NCI-H128 (cell line): Measurements from ENCODE around the gene ZNF701.
"Not testable (repeated sequence)": the region's sequence is repeated elsewhere in the genome, so short reads cannot be mapped to it uniquely, and the experiment has no call there.

ENCODE experiments used
- DNase-seq: peaks from one replicate; lab custom pipeline; 2025; ENCODE audit not compliant: unreplicated experiment; lab: John Stamatoyannopoulos, UW

The ZNF701 gene

DNA sequence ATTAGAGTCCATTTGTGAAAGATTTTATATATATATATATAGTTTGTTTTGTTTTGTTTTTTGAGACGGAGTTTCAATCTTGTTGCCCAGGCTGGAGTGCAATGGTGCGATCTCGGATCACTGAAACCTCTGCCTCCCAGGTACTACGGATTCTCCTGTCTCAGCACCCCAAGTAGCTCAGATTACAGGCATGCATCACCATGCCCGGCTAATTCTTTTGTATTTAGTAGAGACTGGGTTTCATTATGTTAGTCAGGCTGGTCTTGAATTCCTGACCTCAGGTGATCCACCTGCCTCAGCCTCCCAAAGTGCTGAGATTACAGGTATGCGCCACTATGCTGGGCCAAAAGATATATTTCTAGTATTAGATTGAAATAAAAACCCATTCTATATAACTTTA, 4.0 kb upstream of the ZNF701 start:
- DNase-seq: no peak

DNA sequence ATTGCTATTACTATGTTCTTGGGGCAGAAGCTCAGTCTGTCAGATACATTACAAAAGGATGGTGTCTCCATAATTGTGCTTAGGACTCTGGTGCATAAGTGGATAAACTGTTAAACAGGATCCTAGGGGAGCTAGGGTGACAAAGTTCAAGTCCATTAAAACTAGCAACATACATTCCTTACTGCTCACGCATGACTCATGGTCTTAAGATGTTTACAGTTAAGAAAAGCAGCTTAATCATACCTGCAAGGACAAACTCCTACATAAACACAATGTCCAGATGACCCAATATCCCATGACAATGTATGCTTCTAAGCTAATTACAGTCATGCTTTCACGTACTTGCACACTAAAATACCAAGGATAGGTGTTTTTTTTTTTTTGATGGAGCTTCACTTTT, 3.5 kb upstream of the ZNF701 start:
- no peak for DNase-seq

DNA sequence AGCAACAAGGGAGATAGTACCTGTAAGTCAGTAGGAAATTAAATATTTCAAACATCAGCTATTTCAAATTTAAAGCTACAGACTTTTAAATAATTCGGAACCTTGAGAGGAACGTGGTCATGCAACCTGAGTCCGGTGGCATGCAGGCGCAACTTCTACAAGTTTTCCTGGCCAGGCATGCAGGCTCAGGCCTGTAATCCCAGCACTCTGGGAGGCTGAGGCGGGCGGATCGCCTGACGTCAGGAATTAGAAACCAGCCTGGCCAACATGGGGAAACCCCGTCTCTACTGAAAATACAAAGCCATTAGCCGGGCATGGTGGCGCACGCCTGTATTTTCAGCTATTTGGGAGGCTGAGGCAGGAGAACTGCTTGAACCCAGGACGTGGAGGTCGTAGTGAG, 2.2 kb upstream of the ZNF701 start:
- DNase-seq: no peak

DNA sequence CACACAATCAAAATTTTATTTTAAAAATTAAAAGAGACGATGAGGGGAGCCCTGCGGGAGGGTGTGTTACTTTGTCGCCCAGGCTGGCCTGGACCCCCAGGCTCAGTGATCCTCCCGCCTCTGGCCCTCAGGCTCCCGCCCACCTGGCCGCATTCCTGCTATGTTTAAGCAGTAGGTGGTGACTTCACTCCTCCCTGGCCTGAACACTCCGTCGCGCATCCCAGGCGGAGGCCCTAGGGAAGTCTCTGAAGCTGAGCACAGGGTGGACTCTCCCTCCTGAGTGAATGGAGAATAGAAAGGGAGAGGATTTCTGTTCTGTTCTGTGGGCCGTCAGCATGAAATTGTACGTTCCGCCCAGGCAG, 468 bp upstream of the ZNF701 start:
- peak; percentile 71 for DNase-seq

DNA sequence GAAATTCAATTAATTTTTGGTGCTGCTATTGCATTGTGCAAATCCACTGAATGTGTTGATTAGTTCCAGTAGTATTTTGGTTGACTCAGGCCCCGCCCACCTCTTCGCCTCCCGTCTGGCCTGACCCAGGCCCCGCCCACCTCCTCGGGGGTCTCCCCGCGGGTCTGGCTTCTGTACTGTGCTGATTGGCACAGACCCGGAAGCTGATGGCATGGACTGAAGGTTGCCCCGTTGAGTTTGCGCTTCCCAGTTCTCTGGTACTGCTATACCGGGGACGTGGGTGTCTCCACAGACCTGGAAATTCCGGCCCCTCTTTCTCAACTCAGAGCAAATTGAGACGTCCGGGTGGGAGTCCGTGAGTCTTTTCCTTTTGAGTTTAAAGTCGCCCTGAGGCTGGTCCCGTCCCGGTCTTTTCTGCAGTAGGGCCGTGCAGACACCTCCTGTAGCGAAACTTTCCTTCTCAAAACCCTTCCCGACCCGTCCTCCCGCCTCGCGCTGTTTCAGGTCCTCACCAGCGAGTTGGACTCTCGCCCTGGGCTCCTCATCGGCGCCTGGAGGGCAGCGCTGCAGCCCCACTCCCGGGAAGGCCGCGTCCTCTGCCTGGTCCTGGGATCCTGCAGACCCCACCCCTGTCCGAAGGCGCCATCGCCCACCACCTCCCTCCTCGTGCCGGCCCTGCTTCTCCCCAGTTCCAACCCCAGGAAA, 14.8 kb downstream of the ZNF701 start:
- no peak for DNase-seq

DNA sequence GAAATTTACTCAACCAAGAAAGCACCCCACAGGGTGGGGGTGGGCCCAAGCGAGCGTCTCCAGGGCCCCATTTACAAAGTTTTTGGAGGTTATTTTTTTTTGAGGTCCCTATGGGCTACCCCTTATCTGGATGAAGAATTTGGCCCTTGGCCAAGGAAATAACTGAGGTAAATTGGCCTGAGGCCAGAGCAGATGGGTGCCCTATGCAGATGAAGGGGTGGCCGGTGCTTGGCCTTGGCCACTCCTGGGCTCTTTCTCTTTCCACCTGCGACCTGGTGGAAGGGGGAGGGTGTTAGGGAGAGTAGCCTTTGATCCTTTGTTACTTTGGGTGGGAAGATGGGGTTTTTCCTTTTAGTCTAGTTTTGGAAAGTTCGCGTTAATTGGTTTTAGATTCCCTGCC, 15.5 kb downstream of the ZNF701 start:
- no peak for DNase-seq

DNA sequence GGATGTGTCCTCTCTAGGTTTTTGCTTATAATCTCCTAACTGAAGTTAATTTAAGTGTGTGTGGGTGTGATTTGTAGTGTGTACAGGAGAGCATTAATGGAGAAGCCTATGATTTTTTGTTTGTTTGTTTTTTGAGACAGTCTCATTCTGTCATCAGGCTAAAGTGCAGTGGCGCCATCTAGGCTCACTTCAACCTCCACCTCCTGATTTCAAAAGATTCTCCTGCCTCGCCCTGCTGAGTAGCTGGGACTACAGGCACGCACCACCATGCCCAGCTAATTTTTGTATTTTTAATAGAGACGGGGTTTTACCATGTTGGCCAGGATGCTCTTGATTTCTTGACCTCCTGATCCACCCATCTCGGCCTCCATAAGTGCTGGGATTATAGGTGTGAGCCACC, 20.6 kb downstream of the ZNF701 start:
- no peak for DNase-seq

DNA sequence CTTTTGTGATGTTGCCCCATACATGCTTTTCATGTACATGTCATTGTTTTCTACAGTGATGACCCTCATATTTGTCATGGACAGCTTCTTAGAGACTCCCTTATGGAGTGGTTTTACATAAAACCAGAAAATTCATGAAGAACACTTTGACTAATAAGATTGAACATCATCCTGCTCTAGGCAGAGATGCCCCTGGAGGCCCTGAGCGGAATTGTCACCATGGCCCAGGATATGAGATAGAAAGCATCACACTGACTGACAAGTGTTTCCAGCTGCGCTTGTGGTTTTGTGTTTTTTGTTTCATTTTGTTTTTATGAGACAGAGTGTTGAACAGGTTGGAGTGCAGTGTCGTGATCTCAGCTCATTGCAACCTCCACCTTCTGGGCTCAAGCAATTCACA, 22.2 kb downstream of the ZNF701 start:
- no peak for DNase-seq

DNA sequence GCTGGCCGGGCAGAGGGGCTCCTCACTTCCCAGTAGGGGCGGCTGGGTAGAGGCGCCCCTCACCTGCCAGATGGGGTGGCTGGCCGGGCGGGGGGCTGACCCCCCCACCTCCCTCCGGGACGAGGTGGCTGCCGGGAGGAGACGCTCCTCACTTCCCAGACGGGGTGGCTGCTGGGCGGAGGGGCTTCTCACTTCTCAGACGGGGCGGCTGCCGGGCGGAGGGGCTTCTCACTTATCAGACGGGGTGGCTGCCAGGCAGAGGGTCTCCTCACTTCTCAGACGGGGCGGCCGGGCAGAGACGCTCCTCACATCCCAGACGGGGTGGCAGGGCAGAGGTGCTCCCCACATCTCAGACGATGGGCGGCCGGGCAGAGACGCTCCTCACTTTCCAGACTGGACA, 23.4 kb downstream of the ZNF701 start:
- DNase-seq: not testable (repeated sequence)

DNA sequence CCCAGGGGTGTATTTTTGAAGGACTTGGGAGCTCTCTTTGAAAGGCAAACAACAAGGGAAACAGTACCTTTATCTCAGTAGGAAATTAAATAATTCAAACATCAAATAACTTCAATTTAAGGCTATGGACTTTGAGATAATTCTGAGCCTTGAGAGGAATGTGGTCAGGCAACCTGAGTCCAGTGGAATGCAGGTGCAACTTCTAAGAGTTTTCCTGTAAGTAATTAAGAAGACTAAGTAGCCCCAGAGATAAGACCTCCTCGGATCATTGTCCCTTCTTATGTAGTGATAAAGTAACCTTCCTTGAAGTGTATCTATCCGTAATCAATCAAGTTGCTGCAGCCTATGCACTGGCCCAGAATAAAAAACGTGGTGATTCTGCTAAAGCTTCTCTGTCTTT, 29.2 kb downstream of the ZNF701 start:
- no peak for DNase-seq

DNA sequence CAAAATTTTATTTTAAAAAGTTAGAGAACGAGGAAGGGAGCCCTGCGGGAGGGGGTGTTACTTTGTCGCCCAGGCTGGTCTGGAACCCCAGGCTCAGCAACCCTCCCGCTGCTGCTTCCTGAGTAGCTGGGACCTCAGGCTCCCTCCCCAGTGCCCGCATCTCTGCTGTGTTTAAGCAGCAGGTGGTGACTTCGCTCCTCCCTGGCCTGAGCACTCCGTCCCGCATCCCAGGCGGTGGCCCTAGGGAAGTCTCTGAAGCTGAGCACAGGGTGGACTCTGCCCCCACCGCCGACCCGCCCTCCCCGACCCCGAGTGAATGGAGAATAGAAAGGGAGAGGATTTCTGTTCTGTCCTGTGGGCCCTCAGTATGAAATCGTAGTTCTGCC, 30.5 kb downstream of the ZNF701 start:
- DNase-seq: no peak

DNA sequence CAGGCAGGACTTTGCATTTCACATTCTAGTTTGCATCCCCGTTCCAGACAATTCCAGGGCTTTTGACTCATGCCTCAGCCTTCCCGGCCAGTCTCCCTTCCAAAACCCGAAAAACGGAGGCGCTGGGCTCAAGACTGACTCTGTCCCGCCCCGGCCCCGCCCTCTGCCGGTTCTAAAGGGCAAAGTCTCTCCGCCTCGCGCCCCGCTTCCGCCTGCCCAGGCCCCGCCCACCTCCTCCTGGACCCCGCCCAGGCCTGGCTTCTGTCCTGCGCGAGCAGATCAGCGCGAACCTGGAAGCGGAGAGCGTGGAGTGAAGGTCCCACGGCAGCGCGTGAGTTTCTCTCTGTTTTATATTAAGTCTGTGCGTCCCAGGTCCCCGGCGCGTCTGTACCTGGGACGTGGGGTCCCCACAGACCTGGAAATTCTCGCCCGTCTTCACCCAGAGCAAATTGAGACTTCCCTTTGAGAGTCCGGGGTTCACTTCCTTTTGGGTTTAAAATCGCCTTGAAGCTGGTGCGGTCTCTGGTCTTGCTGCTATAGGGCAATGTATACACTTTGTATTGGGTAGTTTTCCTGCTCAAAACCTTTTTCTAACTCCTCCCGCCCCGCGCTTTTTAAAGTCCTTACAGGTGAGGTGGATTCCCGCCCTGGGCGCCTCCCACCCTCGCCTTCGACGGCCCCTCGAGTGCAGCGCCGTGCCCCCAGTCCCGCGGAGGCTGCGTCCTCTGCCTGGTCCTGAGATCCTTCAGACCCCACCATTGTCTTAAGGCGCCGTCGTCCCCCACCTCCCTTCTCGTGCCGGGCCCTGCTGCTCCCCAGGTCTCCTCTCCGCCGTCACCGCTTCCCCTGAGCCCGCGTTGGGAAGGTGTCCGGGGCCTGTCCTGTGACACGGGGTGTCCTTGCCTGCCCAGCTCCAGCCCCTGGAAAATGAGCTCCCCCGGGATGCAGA, 31.2 kb downstream of the ZNF701 start:
- DNase-seq: peak; percentile 41

DNA sequence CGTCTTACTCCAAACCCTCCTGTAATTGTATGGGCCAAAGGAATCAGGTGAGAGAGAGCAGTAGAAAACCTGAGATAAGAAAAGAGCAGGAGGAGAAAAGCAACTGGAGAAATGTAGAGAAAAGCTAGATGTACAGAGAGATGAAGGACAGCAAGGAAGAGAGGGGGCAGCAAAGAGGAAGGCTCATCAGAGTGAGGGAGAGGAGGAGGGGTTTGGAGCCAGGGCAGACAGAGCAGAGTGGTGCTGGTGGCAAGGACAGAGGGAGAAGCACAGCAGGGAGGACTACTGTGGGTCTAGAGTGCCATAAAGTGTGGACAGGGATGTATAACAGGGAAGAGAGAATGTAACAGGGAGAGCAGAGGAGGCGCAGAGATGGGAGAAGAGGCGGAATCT, 31.9 kb downstream of the ZNF701 start:
- DNase-seq: not testable (repeated sequence)

DNA sequence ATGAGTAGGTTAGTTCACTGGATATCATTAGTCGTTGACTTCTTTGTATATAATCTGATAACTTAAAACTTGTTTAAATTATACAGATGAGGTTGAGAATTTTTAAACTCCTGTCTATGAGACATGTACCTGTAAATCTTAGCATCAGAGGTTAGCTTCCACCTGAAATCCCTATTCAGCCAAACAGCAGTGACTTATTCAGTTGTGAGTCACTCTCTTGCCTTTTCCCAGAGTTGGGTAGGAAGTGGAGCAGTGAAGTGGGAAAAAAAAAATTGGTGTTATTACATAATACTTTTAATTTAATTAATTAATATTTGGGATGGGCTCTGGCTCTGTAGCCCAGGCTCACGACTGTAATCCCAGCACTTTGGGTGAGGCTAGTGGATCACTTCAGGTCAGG, 32.9 kb downstream of the ZNF701 start:
- no peak for DNase-seq

DNA sequence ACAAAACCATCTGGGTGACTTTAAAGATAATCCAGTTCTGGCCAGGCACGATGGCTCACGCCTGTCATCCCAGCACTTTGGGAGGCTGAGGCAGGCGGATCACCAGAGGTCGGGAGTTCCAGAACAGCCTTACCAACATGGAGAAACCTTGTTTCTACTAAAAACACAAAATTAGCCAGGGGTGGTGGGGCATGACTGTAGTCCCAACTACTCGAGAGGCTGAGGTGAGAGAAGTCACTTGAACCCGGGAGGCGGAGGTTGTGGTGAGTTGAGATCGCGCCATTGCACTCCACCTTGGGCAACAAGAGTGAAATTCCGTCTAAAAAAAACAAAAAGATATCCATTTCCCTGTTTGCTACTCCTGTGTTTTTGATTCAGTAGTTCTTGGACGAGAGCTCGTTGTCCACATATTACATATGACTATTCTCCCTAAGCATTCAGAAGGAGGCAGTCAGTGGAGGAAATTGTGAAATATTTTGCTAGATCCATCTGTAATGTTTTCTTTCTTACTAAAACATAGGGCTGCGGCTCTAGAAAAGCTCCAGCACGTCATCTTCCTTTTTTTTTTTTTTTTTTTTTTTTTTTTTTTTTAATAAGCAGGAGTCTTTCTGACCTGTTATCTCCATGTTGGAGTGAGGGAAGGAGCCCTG, 33.6 kb downstream of the ZNF701 start:
- no peak for DNase-seq

DNA sequence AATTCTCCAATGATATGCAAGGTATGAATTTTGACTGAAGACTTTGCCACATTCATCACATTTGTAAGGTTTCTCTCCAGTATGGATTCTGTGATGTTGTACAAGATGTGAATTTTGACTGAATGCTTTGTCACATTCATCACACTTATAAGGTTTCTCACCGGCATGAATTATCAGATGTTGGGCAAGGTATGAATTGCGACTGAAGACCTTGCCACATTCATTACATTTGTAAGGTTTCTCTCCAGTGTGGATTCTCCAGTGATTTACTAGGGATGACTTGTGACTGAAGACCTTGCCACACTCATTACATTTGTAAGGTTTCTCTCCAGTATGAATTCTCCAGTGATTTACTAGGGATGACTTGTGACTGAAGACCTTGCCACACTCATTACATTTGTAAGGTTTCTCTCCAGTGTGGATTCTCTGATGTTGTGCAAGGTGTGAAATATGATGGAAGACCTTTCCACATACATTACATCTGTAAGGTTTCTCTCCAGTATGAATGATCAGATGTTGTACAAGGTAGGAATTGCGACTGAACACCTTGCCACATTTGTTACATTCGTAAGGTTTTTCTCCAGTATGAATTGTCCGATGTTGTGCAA, 43.3 kb downstream of the ZNF701 start:
- DNase-seq: no peak

DNA sequence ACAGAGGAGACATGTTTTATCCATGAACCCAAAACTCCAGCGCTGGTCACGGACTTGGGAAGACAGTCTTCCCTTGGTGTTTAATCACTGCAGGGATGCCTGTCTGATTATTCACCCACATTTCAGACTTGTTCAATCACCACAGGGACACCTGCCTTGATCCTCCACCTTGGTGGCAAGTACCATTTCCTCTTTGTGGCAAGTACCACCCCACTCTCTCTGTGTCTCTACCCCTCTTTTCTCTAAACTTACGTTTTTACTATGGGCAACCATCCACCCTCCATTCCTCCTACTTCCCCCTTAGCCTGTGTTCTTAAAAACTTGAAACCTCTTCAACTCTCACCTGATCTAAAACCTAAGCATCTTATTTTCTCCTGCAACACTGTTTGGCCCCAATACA, 51.3 kb downstream of the ZNF701 start:
- DNase-seq: no peak

DNA sequence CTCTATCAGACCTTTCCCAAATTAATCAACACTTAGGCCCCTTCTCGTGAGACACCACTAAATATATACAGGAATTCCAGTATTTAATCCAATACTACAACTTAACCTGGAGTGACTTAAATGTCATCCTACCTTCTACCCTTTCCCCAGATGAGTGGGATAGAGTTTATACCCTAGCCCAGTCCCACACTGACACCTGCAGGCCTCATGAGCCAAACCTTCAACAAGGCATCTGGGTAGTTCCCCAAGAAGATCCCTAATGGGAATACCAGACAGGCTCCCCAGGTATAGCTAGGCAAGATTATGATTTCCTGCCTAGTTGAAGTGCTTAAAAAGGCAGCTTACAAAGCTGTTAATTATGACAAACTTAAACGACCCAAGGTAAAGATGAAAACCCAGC, 52.2 kb downstream of the ZNF701 start:
- no peak for DNase-seq

DNA sequence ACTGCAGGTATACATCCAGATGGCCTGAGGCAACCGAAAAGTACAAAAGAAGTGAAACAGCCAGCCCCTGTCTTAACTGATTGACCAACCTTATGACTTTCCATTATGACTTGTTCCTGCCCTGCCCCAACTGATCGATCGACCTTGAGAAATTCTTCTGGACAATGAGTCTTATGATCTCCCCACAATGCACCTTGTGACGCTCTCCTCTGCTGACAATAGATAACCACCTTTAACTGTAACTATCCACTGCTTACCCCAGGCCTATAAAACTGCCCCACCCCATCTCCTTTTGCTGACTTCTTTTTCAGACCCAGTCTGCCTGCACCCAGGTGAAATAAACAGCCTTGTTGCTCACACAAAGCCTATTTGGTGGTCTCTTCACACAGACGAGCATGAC, 56.8 kb downstream of the ZNF701 start:
- DNase-seq: no peak

DNA sequence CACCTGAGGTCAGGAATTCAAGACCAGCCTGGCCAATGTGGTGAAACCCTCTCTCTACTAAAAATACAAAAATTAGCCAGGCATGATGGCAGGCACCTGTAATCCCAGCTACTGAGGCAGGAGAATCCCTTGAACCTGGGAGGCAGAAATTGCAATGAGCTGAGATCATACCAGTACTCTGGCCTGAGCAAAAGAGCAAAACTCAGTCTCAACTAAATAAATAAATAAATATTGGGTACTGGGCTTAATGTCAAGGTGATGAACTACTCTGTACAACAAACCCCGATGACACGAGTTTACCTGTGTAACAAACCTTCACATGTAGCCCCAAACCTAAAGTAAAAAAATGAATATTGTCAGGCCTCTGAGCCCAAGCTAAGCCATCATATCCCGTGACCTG, 57.4 kb downstream of the ZNF701 start:
- DNase-seq: not testable (repeated sequence)

DNA sequence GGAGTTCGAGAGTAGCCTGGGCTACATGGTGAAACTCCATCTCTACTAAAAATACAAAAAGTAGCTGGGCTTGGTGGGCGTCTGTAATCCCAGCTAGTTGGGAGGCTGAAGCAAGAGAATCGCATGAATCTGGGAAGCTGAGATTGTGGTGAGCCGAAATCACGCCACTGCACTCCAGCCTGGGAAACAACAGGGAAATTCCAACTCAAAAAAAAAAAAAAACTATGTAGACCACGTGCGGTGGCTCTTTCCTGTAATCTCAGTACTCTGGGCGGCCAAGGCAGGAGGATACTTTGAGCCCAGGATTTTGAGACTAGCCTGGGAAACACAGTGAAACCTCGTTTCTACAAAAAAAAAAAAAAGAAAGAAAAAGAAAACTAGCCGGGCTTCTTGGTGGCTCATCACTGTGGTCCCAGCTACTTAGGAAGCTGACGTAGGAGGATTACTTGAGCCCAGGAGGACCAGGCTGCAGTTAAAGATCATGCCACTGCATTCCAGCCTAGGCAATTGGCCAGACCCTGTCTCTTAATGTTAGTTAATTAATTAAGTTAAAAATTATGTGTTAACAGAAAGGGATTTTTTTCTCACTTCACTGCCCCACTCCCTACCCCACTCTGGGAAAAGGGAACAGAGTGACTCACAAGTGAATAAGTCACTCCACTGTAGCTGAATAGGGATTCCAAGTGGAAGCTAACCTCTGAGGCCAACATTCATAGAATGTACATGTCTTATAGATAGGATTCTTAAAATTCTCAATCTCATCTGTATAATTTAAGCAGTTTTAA, 65.9 kb downstream of the ZNF701 start:
- no peak for DNase-seq
